ENCODE data around the gene ASIC4. TPM values are rescaled to one million over a fixed set of nuclear protein-coding genes. Genes with fewer than 3 reads are reported as not detected.
A peak's percentile ranks its signal among the peaks of the same experiment; 100 is the strongest.

ASIC4 gene
- total and polyA plus RNA-seq, 2 of the 13 experiments (the other 11 are each of a cell fraction or from before 2014, with no cell fraction given) = 0.03 TPM; not detected in 1

GRCh38 chr2:219543596-219544358 lies 29.5 kb downstream of the ASIC4 start, which contains the start of the genes CHPF and TMEM198 (continued):
- TF ChIP-seq ATF2 (CRISPR knock-in tag; IDR thresholded peaks at IDR 0.05) (peak; percentile 99), ZSCAN29 (CRISPR knock-in tag; conservative IDR thresholded peaks at IDR 0.05) (no peak), ZNF607 (CRISPR knock-in tag; IDR thresholded peaks at IDR 0.05; ENCODE audit: borderline replicate concordance) (peak; percentile 71), MLX (CRISPR knock-in tag; IDR thresholded peaks at IDR 0.05) (peak; percentile 72), MAFG (CRISPR knock-in tag; IDR thresholded peaks at IDR 0.05) (no peak), FOSL1 (CRISPR knock-in tag; IDR thresholded peaks at IDR 0.05; ENCODE audit: borderline replicate concordance) (peak; percentile 55; the same call in 1 of the 2 replicates), HMGA1 (CRISPR knock-in tag; conservative IDR thresholded peaks at IDR 0.05) (no peak), SAP130 (CRISPR knock-in tag; IDR thresholded peaks at IDR 0.05; ENCODE audit: low read depth) (peak; percentile 96), POLR2AphosphoS5 (IDR thresholded peaks at IDR 0.05; ENCODE audit: low read depth, low read length) (peak; percentile 93), ZBTB20 (CRISPR knock-in tag; IDR thresholded peaks at IDR 0.05; ENCODE audit: borderline replicate concordance, low read depth) (peak; percentile 93), ZNF431 (CRISPR knock-in tag; IDR thresholded peaks at IDR 0.05; ENCODE audit: borderline replicate concordance, low read depth) (no peak; the same call in 1 of the 2 replicates), NFKB2 (CRISPR knock-in tag; IDR thresholded peaks at IDR 0.05; ENCODE audit: borderline replicate concordance) (peak; percentile 97)

Measured in HepG2 (cell line).